GM23248 (cell line): ENCODE data around the gene TRIM62. TPM values are rescaled to one million over a fixed set of nuclear protein-coding genes. Genes with fewer than 3 reads are reported as not detected.
A peak's percentile ranks its signal among the peaks of the same experiment; 100 is the strongest.

Experiments used
- DNase-seq: peaks from one replicate; pipeline ENCODE4 v3.0.0-alpha.2; 2015
- H2AFZ ChIP-seq: fragments of 200-600 bp; sonication (generic); 2 replicates; pipeline ENCODE4 v1.6.1; 2016; ENCODE audit warnings: antibody characterized with exemption
- H3F3A ChIP-seq: fragments of 200-600 bp; sonication (generic); 2 replicates; pipeline ENCODE4 v1.6.1; 2016; ENCODE audit warnings: mild to moderate bottlenecking, antibody characterized with exemption, mixed run types; ENCODE audit not compliant: insufficient read depth
- H3K27ac ChIP-seq: fragments of 200-600 bp; sonication (generic); 2 replicates; pipeline ENCODE4 v1.5.1; 2016; ENCODE audit warnings: mild to moderate bottlenecking
- H3K27me3 ChIP-seq: fragments of 200-600 bp; sonication (generic); replicated peaks from 2 replicates; pipeline ENCODE4 v1.6.1; 2016; ENCODE audit warnings: mild to moderate bottlenecking; ENCODE audit not compliant: insufficient read depth
- H3K36me3 ChIP-seq: fragments of 200-600 bp; sonication (generic); 2 replicates; pipeline ENCODE4 v1.6.1; 2016; ENCODE audit warnings: low read depth, mild to moderate bottlenecking
- H3K4me1 ChIP-seq: fragments of 200-600 bp; sonication (generic); 2 replicates; pipeline ENCODE4 v1.6.1; 2016; ENCODE audit warnings: mild to moderate bottlenecking; ENCODE audit not compliant: insufficient read depth
- H3K4me2 ChIP-seq: fragments of 200-600 bp; sonication (generic); one replicate; pipeline ENCODE4 v1.6.1; 2016; ENCODE audit warnings: mild to moderate bottlenecking; ENCODE audit not compliant: unreplicated experiment
- H3K4me3 ChIP-seq: fragments of 200-600 bp; sonication (generic); 2 replicates; pipeline ENCODE4 v1.5.1; 2016; ENCODE audit warnings: mild to moderate bottlenecking
- H3K79me2 ChIP-seq: fragments of 200-600 bp; sonication (generic); 2 replicates; pipeline ENCODE4 v1.6.1; 2016; ENCODE audit warnings: mild to moderate bottlenecking; ENCODE audit not compliant: insufficient read depth
- H3K9ac ChIP-seq: fragments of 200-600 bp; sonication (generic); 2 replicates; pipeline ENCODE4 v1.6.1; 2016; ENCODE audit warnings: mild to moderate bottlenecking
- H3K9me2 ChIP-seq: fragments of 200-600 bp; sonication (generic); 2 replicates; pipeline ENCODE4 v1.6.1; 2016; ENCODE audit warnings: mixed run types, mild to moderate bottlenecking, moderate library complexity; ENCODE audit not compliant: insufficient read depth
- H3K9me3 ChIP-seq: fragments of 200-600 bp; sonication (generic); one replicate; pipeline ENCODE4 v1.6.1; 2017; ENCODE audit warnings: low read depth
- H4K20me1 ChIP-seq: fragments of 200-600 bp; sonication (generic); 2 replicates; pipeline ENCODE4 v1.6.0; 2016; ENCODE audit not compliant: insufficient read depth
- EZH2 ChIP-seq: fragments of 200-600 bp; sonication (generic); IDR thresholded peaks from 2 replicates; pipeline ENCODE4 v1.6.1; 2018; ENCODE audit warnings: antibody characterized with exemption, mild to moderate bottlenecking; ENCODE audit not compliant: insufficient read depth, poor library complexity, severe bottlenecking
- EZH2phosphoT487 ChIP-seq: fragments of 200-600 bp; sonication (generic); IDR thresholded peaks from 2 replicates; pipeline ENCODE4 v1.6.1; 2018; ENCODE audit warnings: antibody characterized with exemption, moderate library complexity, mild to moderate bottlenecking, low read depth; ENCODE audit not compliant: insufficient read depth
- WGBS, 2 experiments: methylation state at CpG; one replicate each; pipeline ENCODE4 v1.1.6; 2015 to 2017; ENCODE audit warnings: low lambda C conversion rate in 2 of 2, low coverage in 1 of 2; ENCODE audit errors: missing lambda C conversion rate in 2 of 2; 5-methylcytosine and 5-hydroxymethylcytosine counted together
- in situ Hi-C: fragments of 300-500 bp; cut with MboI; formaldehyde crosslinking; loops from 2 replicates; pipeline ENCODE4 v1.15.0; 2020
- polyA plus RNA-seq: library from polyadenylated mRNA; unstranded; fragments of >200 nt; fragmentation: Nextera tagmentation; extraction: Ambion mirVana; gene quantifications from 2 replicates; pipeline ENCODE4 v1.2.1, GENCODE V29; 2016
- total RNA-seq: library from RNA; depleted of rRNA; stranded (reverse); fragments of >200 nt; shearing (Covaris generic); gene quantifications from 2 replicates; pipeline ENCODE4 v1.2.3, GENCODE V29; 2014

TRIM62 gene
- total and polyA plus RNA-seq, 2 experiments from 2014 or later = 2.0 to 2.6 TPM

DNA sequence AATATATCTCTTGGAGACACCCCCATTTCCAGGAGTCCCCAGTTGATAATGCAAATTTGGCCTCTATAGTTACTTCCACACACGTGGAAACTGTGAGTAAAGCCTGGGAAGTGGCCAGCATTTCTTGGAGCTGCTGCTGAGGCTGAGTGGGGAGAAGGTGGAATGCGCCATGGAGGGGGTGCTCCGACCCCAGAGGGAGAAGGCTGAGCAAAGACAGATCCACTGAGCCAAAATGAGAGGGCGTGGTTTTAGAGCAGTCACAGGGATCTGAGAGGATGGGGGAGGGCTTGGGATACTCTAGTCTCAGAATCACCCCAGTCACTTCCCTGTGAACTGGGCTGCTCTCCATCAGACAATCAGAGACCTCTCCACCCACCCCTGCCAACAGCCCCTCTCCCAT, 38.7 kb downstream of the TRIM62 start:
- WGBS, 2 experiments = 41 to 49% methylated on average over 4 of the region's 4 CpGs
- peak; percentile 26 for DNase-seq
- H3K9me3 ChIP-seq = no peaks in the 10 kb centered on the region

DNA sequence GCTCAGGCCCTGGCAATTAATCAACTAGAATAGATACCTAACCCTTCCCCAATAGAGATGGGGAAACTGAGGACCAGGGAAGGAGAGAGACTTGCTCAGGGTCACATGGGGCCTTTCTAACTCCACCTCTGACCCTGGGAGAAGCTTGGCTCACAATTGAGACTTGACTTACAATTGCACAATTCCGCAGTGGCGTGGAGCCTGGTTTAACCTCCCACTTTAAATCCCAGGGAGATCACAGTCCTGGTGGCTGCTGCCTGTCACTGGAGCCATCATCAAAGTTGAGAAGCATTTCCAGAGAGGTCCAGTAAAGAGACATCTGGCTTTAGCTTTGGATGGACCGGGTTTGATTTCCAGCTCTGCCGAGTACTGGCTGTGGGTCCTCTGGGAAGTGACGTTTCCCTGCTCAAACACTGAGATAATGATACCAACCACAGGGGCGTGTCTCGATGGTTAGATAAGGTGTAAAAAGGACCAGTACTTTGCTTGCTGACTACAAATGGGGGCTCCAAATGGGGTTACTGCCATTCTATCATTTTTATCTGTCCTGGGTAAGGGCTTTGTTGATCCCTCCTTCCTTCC, 39.3 kb downstream of the TRIM62 start:
- Histone ChIP-seq H3K4me1 (peaks cover 11% of the 10 kb centered on the region), H3K27ac (no peak overlapping the region), H3K4me2 (no peak overlapping the region), H3F3A (no peaks in the 10 kb centered on the region), H3K4me3 (no peak overlapping the region), H3K9ac (no peak overlapping the region), H3K9me3 (no peaks in the 10 kb centered on the region), H3K9me2 (no peaks in the 10 kb centered on the region), H3K79me2 (no peaks in the 10 kb centered on the region), H2AFZ (no peak overlapping the region), H3K36me3 (no peaks in the 10 kb centered on the region), H3K27me3 (no peaks in the 10 kb centered on the region), H4K20me1 (no peaks in the 10 kb centered on the region)
- DNase-seq = no peak
- in situ Hi-C loops = no loop called here
- no peak for TF ChIP-seq EZH2
- no peak for TF ChIP-seq EZH2phosphoT487
- 69 to 72% methylated on average over 7 of the region's 7 CpGs for WGBS, 2 experiments

More for the DNA sequence above, 38.7 kb downstream of the TRIM62 start:
- no peaks in the 10 kb centered on the region for H3K36me3 ChIP-seq
- H3K9me2 ChIP-seq = no peaks in the 10 kb centered on the region
- peaks cover 11% of the 10 kb centered on the region for H3K4me1 ChIP-seq
- H3K79me2 ChIP-seq = no peaks in the 10 kb centered on the region
- H3F3A ChIP-seq = no peaks in the 10 kb centered on the region
- TF ChIP-seq EZH2phosphoT487 (no peak), EZH2 (no peak)
- H3K4me3 ChIP-seq = no peak overlapping the region
- H4K20me1 ChIP-seq = no peaks in the 10 kb centered on the region
- no peak overlapping the region for H2AFZ ChIP-seq
- H3K9ac ChIP-seq = no peak overlapping the region
- H3K27me3 ChIP-seq = no peaks in the 10 kb centered on the region
- H3K27ac ChIP-seq = no peak overlapping the region
- in situ Hi-C loops = no loop called here
- no peak overlapping the region for H3K4me2 ChIP-seq

DNA sequence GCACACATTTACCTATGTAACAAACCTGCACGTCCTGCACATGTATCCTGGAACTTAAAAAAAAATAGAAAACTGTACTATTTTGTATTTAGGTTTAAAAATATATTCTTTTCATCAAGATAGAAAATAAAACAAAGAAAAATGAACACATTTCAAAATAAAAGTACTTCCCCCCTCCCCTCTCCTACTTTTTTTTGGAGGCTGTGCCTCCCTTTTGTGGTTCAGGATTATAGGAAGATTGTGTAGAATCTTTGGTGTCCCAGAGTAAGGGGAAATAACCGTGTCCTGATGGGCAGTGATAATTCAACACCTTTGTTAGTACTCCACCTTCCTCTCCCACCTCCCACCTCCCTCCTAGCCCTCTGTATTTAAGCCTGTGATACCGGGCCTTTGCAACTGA, 40.1 kb downstream of the TRIM62 start:
- in situ Hi-C loops = no loop called here
- H3K9ac ChIP-seq = no peak overlapping the region
- no peaks in the 10 kb centered on the region for H3K36me3 ChIP-seq
- H3K4me3 ChIP-seq = no peak overlapping the region
- no peak for TF ChIP-seq EZH2phosphoT487
- no peak for TF ChIP-seq EZH2
- H3K27ac ChIP-seq = no peak overlapping the region
- no peaks in the 10 kb centered on the region for H3F3A ChIP-seq
- DNase-seq = no peak
- peaks cover 11% of the 10 kb centered on the region for H3K4me1 ChIP-seq
- no peak overlapping the region for H3K4me2 ChIP-seq
- no peaks in the 10 kb centered on the region for H3K27me3 ChIP-seq
- no peak overlapping the region for H2AFZ ChIP-seq
- H3K9me3 ChIP-seq = no peaks in the 10 kb centered on the region
- no peaks in the 10 kb centered on the region for H3K79me2 ChIP-seq
- no peaks in the 10 kb centered on the region for H4K20me1 ChIP-seq
- WGBS, 2 experiments = 52 to 54% methylated on average over 3 of the region's 3 CpGs
- no peaks in the 10 kb centered on the region for H3K9me2 ChIP-seq

DNA sequence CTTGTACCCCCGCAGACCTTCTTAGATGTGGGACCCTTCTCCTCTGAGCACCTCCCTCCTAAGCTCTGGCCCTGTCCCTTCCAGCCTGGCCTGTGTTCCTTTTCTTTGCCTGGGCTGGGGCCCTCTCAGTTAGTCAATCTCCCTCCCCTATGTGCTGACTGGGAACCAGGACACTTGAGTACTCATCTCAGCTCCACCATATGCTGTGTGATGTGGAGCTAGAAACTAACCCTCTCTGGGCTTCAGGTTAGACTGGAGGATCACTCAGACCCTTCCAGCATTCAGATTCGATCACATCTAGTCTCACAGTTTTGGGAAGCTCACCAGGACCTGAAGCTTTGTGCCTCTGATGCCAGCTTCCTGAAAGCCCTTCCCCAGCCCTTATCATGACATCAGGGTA, 40.6 kb downstream of the TRIM62 start:
- Histone ChIP-seq H3K4me1 (peaks cover 11% of the 10 kb centered on the region), H3K79me2 (no peaks in the 10 kb centered on the region), H3K4me2 (no peak overlapping the region), H3K9ac (no peak overlapping the region), H3K9me3 (no peaks in the 10 kb centered on the region), H2AFZ (no peak overlapping the region), H3K4me3 (no peak overlapping the region), H3K36me3 (no peaks in the 10 kb centered on the region), H3K9me2 (no peaks in the 10 kb centered on the region), H4K20me1 (no peaks in the 10 kb centered on the region), H3K27ac (no peak overlapping the region), H3F3A (no peaks in the 10 kb centered on the region), H3K27me3 (no peaks in the 10 kb centered on the region)
- in situ Hi-C loops = no loop called here
- WGBS, 2 experiments = 57 to 69% methylated on average over 2 of the region's 2 CpGs
- DNase-seq = no peak
- TF ChIP-seq EZH2phosphoT487 (no peak), EZH2 (no peak)
